ENCODE measurements around the gene HLA-DQB1. TPM values are rescaled to one million over a fixed set of nuclear protein-coding genes. Genes with fewer than 3 reads are reported as not detected.
"Not testable (repeated sequence)": the region's sequence is repeated elsewhere in the genome, so short reads cannot be mapped to it uniquely, and the experiment has no call there.

Gene HLA-DQB1
- 1 to 10 TPM; 2.5 to 2.9 TPM for total RNA-seq

DNA sequence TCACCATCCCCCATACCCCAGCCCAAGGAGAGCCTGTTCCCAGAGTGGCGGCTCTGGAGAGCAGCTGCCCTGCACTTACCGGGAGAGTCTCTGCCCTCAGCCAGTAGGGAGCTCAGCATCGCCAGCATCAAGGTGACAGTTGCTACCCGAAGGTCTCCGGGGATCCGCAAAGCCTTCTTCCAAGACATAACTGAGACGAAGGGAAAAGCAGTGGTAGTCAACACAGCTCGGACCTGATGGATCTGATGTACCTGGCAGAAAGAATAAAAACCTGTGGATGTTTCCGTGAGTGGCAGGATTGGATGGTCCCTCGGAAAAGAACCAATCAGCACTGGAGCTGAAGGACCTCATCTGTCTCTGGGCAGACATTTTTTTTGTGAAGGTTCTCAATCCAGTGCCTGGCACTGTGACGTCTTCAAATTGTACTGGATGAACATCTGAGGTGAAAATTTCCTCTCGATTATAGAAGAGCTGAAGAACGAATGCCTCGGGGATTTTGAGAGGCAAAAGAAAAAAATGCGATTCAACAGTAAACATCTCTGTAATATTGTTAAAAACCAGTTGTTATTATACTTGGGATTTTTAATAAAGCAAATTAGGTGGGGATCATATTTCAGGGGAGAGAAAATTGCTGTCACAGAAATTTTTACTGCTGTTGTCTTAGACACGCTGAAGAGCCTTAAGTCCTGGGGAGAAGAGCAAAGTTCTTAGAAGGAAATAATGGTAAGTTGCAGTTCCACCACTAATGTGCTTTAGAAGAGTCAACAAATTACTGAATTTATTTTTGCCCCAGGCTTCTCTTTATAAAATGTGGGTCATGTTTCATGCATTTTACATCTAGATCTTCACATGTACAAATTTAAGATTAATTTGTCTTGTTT, at the start of gene HLA-DQB1:
Gene HLA-DQB1, minus strand, starts transcription at position 238 of the 881 bp plus-strand sequence. Its CDS starts 50 bp downstream, at position 188.
- DNase-seq (peak in 1 of 2 donors; percentile 40), ATAC-seq (replicated peaks in 1 of 2) (peak; percentile 86)
- Mint-ChIP-seq H3K36me3 (ENCODE audit: insufficient read depth in 2 of 2) (peaks cover 0 to 5% of the 10 kb centered on the region in 2 donors), H3K27me3 (ENCODE audit: low read depth) (peaks cover 55% of the 10 kb centered on the region), H3K4me3 (peak within 1 kb of the TSS; percentile 76 to 80), H3K9me3 (no peaks in the 10 kb centered on the region), H3K27ac (peak within 1 kb of the TSS; percentile 20), H3K4me1 (ENCODE audit: low read depth) (peaks cover 33% of the 10 kb centered on the region)

DNA sequence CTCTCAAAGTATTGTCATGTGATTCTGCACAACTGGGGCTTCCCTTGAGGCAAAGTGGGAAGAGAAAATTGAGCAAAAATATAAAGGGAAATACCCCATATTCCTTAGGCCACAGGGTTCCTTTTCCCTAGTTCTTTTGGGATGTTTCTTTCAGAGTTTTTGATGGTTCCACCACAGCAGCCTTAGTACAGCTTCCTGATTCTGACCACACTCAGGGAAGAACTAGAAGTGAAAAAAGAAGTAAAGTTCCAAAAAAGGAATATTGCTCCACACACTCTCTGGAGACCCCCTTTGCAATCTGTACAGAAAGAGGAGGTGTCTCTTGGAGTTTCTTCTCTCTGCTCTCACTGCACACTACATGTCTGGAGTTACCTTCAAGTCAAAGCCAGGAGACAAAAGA, 46.8 kb upstream of the HLA-DQB1 start:
- no peak overlapping the region for H3K27ac Mint-ChIP-seq
- H3K36me3 Mint-ChIP-seq (ENCODE audit: insufficient read depth in 2 of 2), result no peaks in the 10 kb centered on the region
- H3K4me1 Mint-ChIP-seq (ENCODE audit: low read depth), result no peaks in the 10 kb centered on the region
- no peak overlapping the region for H3K4me3 Mint-ChIP-seq
- no peak for DNase-seq
- peaks cover 5% of the 10 kb centered on the region for H3K27me3 Mint-ChIP-seq (ENCODE audit: low read depth)
- ATAC-seq (replicated peaks in 1 of 2), result no peak
- H3K9me3 Mint-ChIP-seq, result no peaks in the 10 kb centered on the region

DNA sequence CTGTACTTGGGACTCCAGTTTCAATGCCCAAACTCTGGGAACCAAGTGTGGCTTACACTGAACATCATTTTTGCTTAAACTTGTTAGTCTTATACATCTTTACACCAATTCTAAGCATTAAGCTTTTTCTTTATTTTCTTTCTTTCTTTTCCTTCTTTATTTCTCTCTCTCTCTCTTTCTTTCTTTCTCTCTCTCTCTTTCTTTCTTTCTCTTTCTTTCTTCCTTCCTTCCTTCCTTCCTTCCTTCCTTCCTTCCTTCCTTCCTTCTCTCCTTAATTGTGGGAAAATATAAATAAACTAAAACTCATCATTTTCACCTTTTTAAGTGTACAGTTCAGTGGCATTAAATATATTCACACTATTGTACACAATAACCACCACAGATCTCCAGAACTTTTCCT, 43.2 kb upstream of the HLA-DQB1 start:
- no peak overlapping the region for H3K4me3 Mint-ChIP-seq
- ATAC-seq (replicated peaks in 1 of 2) (no peak), DNase-seq (no peak)
- H3K36me3 Mint-ChIP-seq (ENCODE audit: insufficient read depth in 2 of 2), result no peaks in the 10 kb centered on the region
- no peaks in the 10 kb centered on the region for H3K27me3 Mint-ChIP-seq (ENCODE audit: low read depth)
- H3K9me3 Mint-ChIP-seq, result peaks cover 2 to 3% of the 10 kb centered on the region in 2 donors
- no peaks in the 10 kb centered on the region for H3K4me1 Mint-ChIP-seq (ENCODE audit: low read depth)
- peak overlapping the region; percentile 59 for H3K27ac Mint-ChIP-seq

DNA sequence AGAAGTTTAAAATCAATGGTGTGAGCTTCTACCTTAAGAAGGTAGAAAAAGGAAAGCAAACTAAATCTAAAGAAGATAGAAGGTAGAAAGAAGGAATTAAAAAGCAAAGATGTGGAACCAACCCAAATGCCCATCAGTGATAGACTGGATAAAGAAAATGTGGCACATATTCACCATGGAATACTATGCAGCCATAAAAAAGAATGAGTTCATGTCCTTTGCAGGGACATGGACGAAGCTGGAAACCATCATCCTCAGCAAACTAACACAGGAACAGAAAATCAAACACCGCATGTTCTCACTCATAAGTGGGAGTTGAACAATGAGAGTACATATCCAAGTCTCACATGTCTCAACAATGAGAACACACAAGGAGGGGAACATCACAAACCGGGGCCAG, 38.7 kb upstream of the HLA-DQB1 start:
- not testable (repeated sequence) for H3K36me3 Mint-ChIP-seq (ENCODE audit: insufficient read depth in 2 of 2); H3K9me3 Mint-ChIP-seq; H3K4me3 Mint-ChIP-seq; H3K4me1 Mint-ChIP-seq (ENCODE audit: low read depth); ATAC-seq (replicated peaks in 1 of 2); DNase-seq; H3K27ac Mint-ChIP-seq
- H3K27me3 Mint-ChIP-seq (ENCODE audit: low read depth), result peaks cover 34% of the 10 kb centered on the region

DNA sequence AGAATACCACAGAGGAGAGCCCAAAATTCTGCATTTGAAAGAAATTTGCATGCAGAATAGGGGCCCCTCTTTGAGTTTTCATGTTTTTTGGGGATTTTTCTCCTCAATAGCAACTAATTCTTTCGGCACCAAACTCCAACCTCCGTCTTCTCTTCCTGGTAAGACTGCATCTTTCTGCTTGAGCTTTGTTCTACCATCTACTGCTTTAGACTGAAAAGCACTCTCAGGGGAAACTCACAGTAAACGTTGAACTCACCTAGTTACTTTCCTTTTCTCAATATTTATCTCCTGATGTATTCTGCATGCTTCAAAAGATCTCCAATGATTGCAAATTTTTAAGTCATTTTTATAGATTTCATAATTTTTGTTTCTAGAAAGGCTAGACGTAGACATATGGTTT, 36.9 kb upstream of the HLA-DQB1 start:
- H3K4me3 Mint-ChIP-seq, result no peak overlapping the region
- ATAC-seq (replicated peaks in 1 of 2), result no peak
- H3K27ac Mint-ChIP-seq, result no peak overlapping the region
- H3K9me3 Mint-ChIP-seq, result peaks cover 2 to 3% of the 10 kb centered on the region in 2 donors
- no peak for DNase-seq
- H3K36me3 Mint-ChIP-seq (ENCODE audit: insufficient read depth in 2 of 2), result no peaks in the 10 kb centered on the region
- peaks cover 42% of the 10 kb centered on the region for H3K27me3 Mint-ChIP-seq (ENCODE audit: low read depth)
- no peaks in the 10 kb centered on the region for H3K4me1 Mint-ChIP-seq (ENCODE audit: low read depth)

DNA sequence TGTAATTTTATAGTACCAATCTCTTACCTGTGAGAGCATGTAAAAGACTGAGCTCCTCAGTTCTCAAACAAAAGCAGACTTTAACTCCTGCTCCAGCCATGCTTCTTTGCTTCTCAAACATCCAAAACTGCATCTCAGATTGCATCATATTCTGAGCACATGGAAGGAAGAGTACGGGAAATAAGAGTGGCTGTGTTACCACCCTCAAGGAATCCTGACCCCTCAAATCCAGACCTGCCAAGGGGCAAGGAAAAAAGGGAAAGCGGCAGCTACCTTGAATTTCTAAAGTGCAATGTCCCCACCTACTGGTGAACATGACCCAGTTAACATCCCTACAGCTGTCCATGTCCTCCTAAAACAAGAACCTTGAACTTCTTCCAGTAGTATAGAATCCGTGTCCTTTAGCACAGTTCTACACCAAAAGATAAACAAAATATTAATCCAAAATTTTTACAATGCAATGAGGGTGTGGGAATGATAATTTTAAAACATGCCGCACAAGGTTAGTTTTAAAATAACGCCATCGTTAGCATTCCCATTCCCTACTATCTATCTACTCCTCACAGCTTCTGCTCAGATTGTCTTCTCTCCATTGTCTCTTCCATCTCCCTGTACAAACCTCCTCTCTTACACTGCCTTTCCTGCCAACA, 34.1 kb upstream of the HLA-DQB1 start:
- no peak overlapping the region for H3K27ac Mint-ChIP-seq

DNA sequence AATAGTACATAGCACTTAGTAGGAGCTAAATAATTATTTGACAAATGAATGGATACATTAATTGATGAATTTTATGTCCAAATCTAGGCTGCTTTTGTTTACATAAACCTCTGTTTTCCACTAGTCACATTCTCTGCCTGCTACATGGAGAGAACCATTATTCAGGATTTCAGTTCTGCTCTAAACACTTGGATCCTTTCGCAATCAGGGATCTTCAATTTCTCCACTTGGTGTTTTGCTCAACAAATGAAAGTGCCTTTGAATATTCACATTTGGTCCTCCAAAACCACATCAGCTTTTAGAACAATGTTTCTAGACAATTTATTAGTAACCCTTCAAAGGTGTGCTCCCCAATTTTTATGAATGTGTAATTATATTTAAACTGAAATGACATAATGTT, 30.6 kb upstream of the HLA-DQB1 start:
- no peaks in the 10 kb centered on the region for H3K36me3 Mint-ChIP-seq (ENCODE audit: insufficient read depth in 2 of 2)
- H3K27me3 Mint-ChIP-seq (ENCODE audit: low read depth), result peaks cover 64% of the 10 kb centered on the region
- no peaks in the 10 kb centered on the region for H3K9me3 Mint-ChIP-seq
- ATAC-seq (replicated peaks in 1 of 2) (no peak), DNase-seq (no peak)
- no peak overlapping the region for H3K27ac Mint-ChIP-seq
- no peak overlapping the region for H3K4me3 Mint-ChIP-seq
- H3K4me1 Mint-ChIP-seq (ENCODE audit: low read depth), result no peaks in the 10 kb centered on the region

More for the DNA sequence above, 34.1 kb upstream of the HLA-DQB1 start:
- H3K36me3 Mint-ChIP-seq (ENCODE audit: insufficient read depth in 2 of 2), result no peaks in the 10 kb centered on the region
- peak; percentile 52 to 54 for ATAC-seq (replicated peaks in 1 of 2)
- no peak overlapping the region for H3K4me3 Mint-ChIP-seq
- no peaks in the 10 kb centered on the region for H3K4me1 Mint-ChIP-seq (ENCODE audit: low read depth)
- peaks cover 54% of the 10 kb centered on the region for H3K27me3 Mint-ChIP-seq (ENCODE audit: low read depth)
- peak; percentile 9 to 21 for DNase-seq
- peaks cover 2 to 3% of the 10 kb centered on the region in 2 donors for H3K9me3 Mint-ChIP-seq

DNA sequence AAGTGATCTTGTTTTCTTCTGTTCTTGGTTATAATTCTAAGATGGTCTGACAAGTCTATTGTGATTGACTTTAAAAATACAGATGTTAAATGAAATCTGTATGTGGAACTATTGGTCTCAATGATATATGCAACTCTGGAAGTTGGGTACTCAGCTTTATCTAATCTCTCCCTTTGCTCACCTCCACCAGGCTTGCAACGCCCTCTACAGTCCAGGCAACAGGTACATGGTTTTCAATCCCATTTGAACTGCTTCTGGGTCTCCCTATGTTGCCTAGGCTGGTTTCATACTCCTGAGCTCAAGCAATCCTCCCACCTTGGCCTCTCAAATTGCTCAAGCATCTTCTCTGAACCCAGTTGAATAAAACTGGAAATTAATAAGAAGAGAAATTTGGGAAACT, 25.6 kb upstream of the HLA-DQB1 start:
- Mint-ChIP-seq H3K9me3 (no peaks in the 10 kb centered on the region), H3K27ac (peak overlapping the region; percentile 33), H3K4me3 (no peak overlapping the region), H3K36me3 (ENCODE audit: insufficient read depth in 2 of 2) (no peaks in the 10 kb centered on the region), H3K27me3 (ENCODE audit: low read depth) (peaks cover 36% of the 10 kb centered on the region), H3K4me1 (ENCODE audit: low read depth) (peaks cover 7% of the 10 kb centered on the region)
- DNase-seq, result peak; percentile 39 to 63
- ATAC-seq (replicated peaks in 1 of 2), result peak; percentile 39 to 68

DNA sequence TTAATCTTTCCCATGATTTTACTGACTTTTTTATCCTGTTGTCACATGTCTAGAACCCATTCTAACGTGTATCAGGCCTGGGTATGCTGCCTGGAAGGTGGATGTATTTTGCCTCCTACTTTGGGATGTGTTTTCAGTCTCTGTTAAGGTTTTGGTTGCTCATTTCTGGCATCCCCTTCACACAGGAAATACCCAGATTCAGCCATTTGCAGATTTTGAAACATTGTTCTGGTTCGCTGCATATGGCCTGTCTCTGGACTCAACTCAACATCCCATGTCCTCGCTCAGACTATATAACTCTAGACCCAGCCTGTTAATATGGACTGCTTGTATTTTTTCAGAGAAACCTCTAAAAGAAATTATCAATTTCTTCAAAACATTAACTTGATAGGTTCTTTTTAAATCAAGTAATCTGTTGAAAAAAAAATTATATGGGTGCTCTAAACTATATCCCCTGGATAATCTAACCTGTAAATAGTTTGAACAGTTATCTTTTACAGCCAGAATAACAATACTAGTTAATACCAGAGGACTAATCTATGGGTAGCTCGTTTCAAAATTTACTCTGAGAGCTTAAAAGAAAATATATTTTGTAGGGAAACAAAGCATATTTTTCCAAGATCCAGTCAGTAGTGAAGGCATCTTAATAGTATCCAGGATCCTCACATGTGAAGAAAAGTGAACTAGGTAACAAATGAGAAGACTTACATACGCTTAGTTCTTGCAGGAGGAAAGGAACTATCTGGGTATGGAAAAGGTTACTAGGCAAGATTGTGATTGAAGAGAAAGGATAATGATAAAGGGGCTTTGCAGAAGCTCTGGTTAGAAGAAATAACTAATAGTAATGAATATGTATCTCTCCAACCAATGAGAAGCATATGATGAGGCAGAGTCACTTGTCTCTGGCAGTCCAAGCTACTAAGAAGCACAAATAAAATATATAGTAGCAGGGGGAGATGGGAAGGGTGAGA, 23.4 kb upstream of the HLA-DQB1 start:
- Mint-ChIP-seq H3K36me3 (ENCODE audit: insufficient read depth in 2 of 2) (no peaks in the 10 kb centered on the region), H3K27me3 (ENCODE audit: low read depth) (peaks cover 23% of the 10 kb centered on the region), H3K27ac (no peak overlapping the region), H3K9me3 (no peaks in the 10 kb centered on the region), H3K4me1 (ENCODE audit: low read depth) (peaks cover 24% of the 10 kb centered on the region), H3K4me3 (no peak overlapping the region)
- DNase-seq (peak in 1 of 2 donors; percentile 3), ATAC-seq (replicated peaks in 1 of 2) (no peak)

DNA sequence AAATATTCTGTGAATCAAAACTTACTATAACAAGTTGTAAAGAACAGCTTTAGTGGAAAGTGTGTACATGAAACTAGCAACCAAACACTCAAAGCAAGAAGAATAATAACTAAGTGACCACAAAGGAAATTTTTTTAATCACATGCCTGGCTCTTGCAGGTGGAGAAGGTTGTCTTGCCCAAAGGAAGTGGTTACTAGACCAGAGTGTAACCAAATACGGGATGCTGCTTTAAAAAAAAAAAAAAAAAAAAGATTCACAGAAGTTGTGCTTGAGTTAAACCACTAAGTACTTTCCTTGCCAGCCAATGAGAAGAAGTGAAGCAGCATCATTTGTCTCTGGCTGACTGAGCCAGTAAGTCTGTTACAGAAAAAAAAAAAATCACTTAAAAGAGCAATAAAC, 19.1 kb upstream of the HLA-DQB1 start:
- DNase-seq (peak; percentile 38 to 39), ATAC-seq (replicated peaks in 1 of 2) (peak; percentile 93 to 96)
- Mint-ChIP-seq H3K27ac (peak overlapping the region; percentile 93), H3K27me3 (ENCODE audit: low read depth) (no peaks in the 10 kb centered on the region), H3K4me3 (peak overlapping the region; percentile 31 to 62), H3K9me3 (no peaks in the 10 kb centered on the region), H3K36me3 (ENCODE audit: insufficient read depth in 2 of 2) (no peaks in the 10 kb centered on the region), H3K4me1 (ENCODE audit: low read depth) (peaks cover 24% of the 10 kb centered on the region)

DNA sequence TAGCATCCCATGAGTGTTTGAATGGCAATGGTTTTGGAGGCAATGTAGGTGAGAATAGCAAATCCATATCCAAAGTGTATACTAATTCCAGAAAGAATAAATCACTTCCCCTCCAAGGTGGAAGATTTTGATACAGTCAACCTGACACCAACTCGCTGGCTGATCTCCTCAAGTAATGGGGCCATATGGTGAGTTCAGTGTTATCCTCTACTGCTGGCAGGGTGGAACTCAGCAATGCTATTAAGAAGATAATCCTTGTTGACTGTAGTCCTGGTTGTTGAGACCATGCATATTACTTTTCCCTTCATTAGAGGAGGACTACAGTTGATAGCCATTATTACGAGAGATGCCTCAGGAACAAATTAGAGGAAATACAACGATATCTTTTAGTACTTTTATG, 17.8 kb upstream of the HLA-DQB1 start:
- DNase-seq (no peak), ATAC-seq (replicated peaks in 1 of 2) (no peak)
- Mint-ChIP-seq H3K4me1 (ENCODE audit: low read depth) (peaks cover 19% of the 10 kb centered on the region), H3K4me3 (no peak overlapping the region), H3K9me3 (peaks cover under 1 to 1% of the 10 kb centered on the region in 2 donors), H3K27me3 (ENCODE audit: low read depth) (peaks cover under 1% of the 10 kb centered on the region), H3K36me3 (ENCODE audit: insufficient read depth in 2 of 2) (peaks cover 1 to 2% of the 10 kb centered on the region in 2 donors), H3K27ac (no peak overlapping the region)

DNA sequence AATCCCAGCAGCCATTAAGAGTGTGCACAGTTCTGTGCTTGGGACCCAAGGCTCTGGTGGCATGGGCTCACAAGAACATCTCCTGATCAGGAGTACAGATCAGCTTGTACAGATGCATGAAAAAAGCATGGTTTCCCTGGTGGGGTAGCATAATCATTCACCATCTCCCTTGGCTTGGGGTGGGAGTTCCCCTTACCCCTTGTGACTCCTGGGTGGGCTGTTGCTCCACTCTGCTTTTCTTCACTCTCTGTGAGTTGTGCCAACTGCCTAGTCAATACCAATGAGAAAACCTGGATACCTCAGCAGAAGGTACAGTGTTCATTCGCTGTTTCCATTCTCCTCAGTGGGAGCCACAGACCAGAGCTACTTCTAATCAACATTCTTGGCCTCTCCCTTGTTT, 13.6 kb upstream of the HLA-DQB1 start:
- Mint-ChIP-seq H3K9me3 (peaks cover 13 to 19% of the 10 kb centered on the region in 2 donors), H3K27me3 (ENCODE audit: low read depth) (peaks cover 15% of the 10 kb centered on the region)
- peak in 1 of 2 donors; percentile 34 for ATAC-seq (replicated peaks in 1 of 2)

More for the DNA sequence above, 13.6 kb upstream of the HLA-DQB1 start:
- no peak for DNase-seq
- H3K36me3 Mint-ChIP-seq (ENCODE audit: insufficient read depth in 2 of 2), result peaks cover 10 to 16% of the 10 kb centered on the region in 2 donors
- no peak overlapping the region for H3K27ac Mint-ChIP-seq
- no peak overlapping the region for H3K4me3 Mint-ChIP-seq
- no peaks in the 10 kb centered on the region for H3K4me1 Mint-ChIP-seq (ENCODE audit: low read depth)
